Astrocyte (in vitro differentiated cells and primary cell): Measurements from ENCODE around the gene ATG101.

Experiments used
- EZH2 ChIP-seq: IDR thresholded peaks from 2 replicates; pipeline ENCODE4 v1.6.1; 2012; ENCODE audit warnings: mild to moderate bottlenecking, low read length, inconsistent platforms; ENCODE audit not compliant: insufficient read depth
- TF ChIP-seq, protein P1 (sequence below): IDR thresholded peaks from 2 replicates; pipeline ENCODE4 v1.5.1; 2011; ENCODE audit warnings: low read depth, mild to moderate bottlenecking, inconsistent platforms, low read length, moderate library complexity; ENCODE audit not compliant: insufficient read depth

GRCh38 chr12:52054231-52054832 lies 15.4 kb upstream of the ATG101 start:
- TF ChIP-seq, protein P1, sequence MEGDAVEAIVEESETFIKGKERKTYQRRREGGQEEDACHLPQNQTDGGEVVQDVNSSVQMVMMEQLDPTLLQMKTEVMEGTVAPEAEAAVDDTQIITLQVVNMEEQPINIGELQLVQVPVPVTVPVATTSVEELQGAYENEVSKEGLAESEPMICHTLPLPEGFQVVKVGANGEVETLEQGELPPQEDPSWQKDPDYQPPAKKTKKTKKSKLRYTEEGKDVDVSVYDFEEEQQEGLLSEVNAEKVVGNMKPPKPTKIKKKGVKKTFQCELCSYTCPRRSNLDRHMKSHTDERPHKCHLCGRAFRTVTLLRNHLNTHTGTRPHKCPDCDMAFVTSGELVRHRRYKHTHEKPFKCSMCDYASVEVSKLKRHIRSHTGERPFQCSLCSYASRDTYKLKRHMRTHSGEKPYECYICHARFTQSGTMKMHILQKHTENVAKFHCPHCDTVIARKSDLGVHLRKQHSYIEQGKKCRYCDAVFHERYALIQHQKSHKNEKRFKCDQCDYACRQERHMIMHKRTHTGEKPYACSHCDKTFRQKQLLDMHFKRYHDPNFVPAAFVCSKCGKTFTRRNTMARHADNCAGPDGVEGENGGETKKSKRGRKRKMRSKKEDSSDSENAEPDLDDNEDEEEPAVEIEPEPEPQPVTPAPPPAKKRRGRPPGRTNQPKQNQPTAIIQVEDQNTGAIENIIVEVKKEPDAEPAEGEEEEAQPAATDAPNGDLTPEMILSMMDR, result no peak
- no peak for TF ChIP-seq EZH2
